KMS-11 (cell line): ENCODE measurements around the gene NEUROD2.

Experiments
- H2AFZ ChIP-seq: fragments of 200-600 bp; sonication (generic); 2 replicates; pipeline ENCODE4 v1.6.1; 2016; ENCODE audit warnings: antibody characterized with exemption, mixed run types, low read depth
- H3K27ac ChIP-seq: fragments of 200-600 bp; sonication (generic); 2 replicates; pipeline ENCODE4 v1.6.1; 2016; ENCODE audit warnings: mild to moderate bottlenecking, mixed run types
- H3K27me3 ChIP-seq: fragments of 200-600 bp; sonication (generic); 2 replicates; pipeline ENCODE4 v1.6.1; 2017; ENCODE audit warnings: mild to moderate bottlenecking, low read depth, mixed run types, moderate library complexity; ENCODE audit not compliant: insufficient read depth
- H3K36me3 ChIP-seq: fragments of 200-600 bp; sonication (generic); 2 replicates; pipeline ENCODE4 v1.6.1; 2017; ENCODE audit warnings: mild to moderate bottlenecking, mixed run types; ENCODE audit not compliant: insufficient read depth
- H3K4me1 ChIP-seq: fragments of 200-600 bp; sonication (generic); 2 replicates; pipeline ENCODE4 v1.6.1; 2016; ENCODE audit warnings: mild to moderate bottlenecking, low read depth, mixed run types; ENCODE audit not compliant: poor library complexity, severe bottlenecking
- H3K4me2 ChIP-seq: fragments of 200-600 bp; sonication (generic); 2 replicates; pipeline ENCODE4 v1.7.0; 2016; ENCODE audit warnings: mild to moderate bottlenecking, mixed run types
- H3K4me3 ChIP-seq: fragments of 200-600 bp; sonication (generic); IDR thresholded peaks from 2 replicates; pipeline ENCODE4 v1.6.1; 2017; ENCODE audit warnings: low read depth, low read length, mixed read lengths; ENCODE audit not compliant: insufficient read depth
- H3K79me2 ChIP-seq: fragments of 200-600 bp; sonication (generic); 2 replicates; pipeline ENCODE4 v1.6.1; 2016; ENCODE audit warnings: low read depth, mixed run types; ENCODE audit not compliant: insufficient read depth
- H3K9ac ChIP-seq: fragments of 200-600 bp; sonication (generic); 2 replicates; pipeline ENCODE4 v1.6.1; 2016; ENCODE audit warnings: mild to moderate bottlenecking, mixed run types
- H4K20me1 ChIP-seq: fragments of 200-600 bp; sonication (generic); 2 replicates; pipeline ENCODE4 v1.6.1; 2016; ENCODE audit warnings: mild to moderate bottlenecking, mixed run types; ENCODE audit not compliant: insufficient read depth
- CTCF ChIP-seq: fragments of 200-600 bp; sonication (generic); conservative IDR thresholded peaks from 2 replicates; pipeline ENCODE4 v1.6.1; 2017; ENCODE audit warnings: low read depth, mild to moderate bottlenecking, antibody characterized with exemption, low read length, moderate library complexity, mixed read lengths

Gene NEUROD2

GRCh38 chr17:39615434-39615833 lies 7.7 kb upstream of the NEUROD2 start:
- H3K4me2 ChIP-seq = no peak overlapping the region
- H3K4me1 ChIP-seq = peaks cover 26% of the 10 kb centered on the region
- no peak overlapping the region for H3K9ac ChIP-seq
- TF ChIP-seq CTCF = no peak
- no peak overlapping the region for H3K4me3 ChIP-seq
- H2AFZ ChIP-seq = no peak overlapping the region
- H3K79me2 ChIP-seq = no peaks in the 10 kb centered on the region
- H4K20me1 ChIP-seq = no peaks in the 10 kb centered on the region
- no peaks in the 10 kb centered on the region for H3K36me3 ChIP-seq
- H3K27ac ChIP-seq = no peak overlapping the region
- H3K27me3 ChIP-seq = no peaks in the 10 kb centered on the region

GRCh38 chr17:39614545-39615157 lies 6.9 kb upstream of the NEUROD2 start:
- Histone ChIP-seq H3K4me2 (no peak overlapping the region), H4K20me1 (no peaks in the 10 kb centered on the region), H2AFZ (no peak overlapping the region), H3K79me2 (no peaks in the 10 kb centered on the region), H3K4me3 (no peak overlapping the region), H3K9ac (no peak overlapping the region), H3K27ac (no peak overlapping the region), H3K4me1 (peaks cover 24% of the 10 kb centered on the region), H3K36me3 (no peaks in the 10 kb centered on the region), H3K27me3 (no peaks in the 10 kb centered on the region)
- TF ChIP-seq CTCF = no peak

- Histone ChIP-seq H3K27ac (no peak overlapping the region), H3K36me3 (no peaks in the 10 kb centered on the region), H3K4me1 (peaks cover 9% of the 10 kb centered on the region), H3K4me2 (no peak overlapping the region), H3K79me2 (no peaks in the 10 kb centered on the region), H3K9ac (no peak overlapping the region), H4K20me1 (no peaks in the 10 kb centered on the region), H2AFZ (no peak overlapping the region), H3K4me3 (no peak overlapping the region), H3K27me3 (no peaks in the 10 kb centered on the region; the same call in 1 of the 2 replicates)
- no peak for TF ChIP-seq CTCF
These were observed 5.3 kb upstream of the NEUROD2 start for GRCh38 chr17:39612935-39613464.

- no peak overlapping the region for H2AFZ ChIP-seq
- no peaks in the 10 kb centered on the region for H4K20me1 ChIP-seq
- H3K4me1 ChIP-seq = peaks cover 8% of the 10 kb centered on the region
- no peak overlapping the region for H3K4me3 ChIP-seq
- no peaks in the 10 kb centered on the region for H3K36me3 ChIP-seq
- no peak overlapping the region for H3K27ac ChIP-seq
- H3K79me2 ChIP-seq = no peaks in the 10 kb centered on the region
- H3K4me2 ChIP-seq = no peak overlapping the region
- H3K27me3 ChIP-seq = peaks cover 2% of the 10 kb centered on the region
- no peak overlapping the region for H3K9ac ChIP-seq
- TF ChIP-seq CTCF = no peak
These were observed 4.7 kb upstream of the NEUROD2 start for GRCh38 chr17:39612291-39612894.
